Breast epithelium (tissue), 4 donors: Measurements from ENCODE around the gene HRH1. TPM values are rescaled to one million over a fixed set of nuclear protein-coding genes. Genes with fewer than 3 reads are reported as not detected.

Experiments used
- DNase-seq, 2 donors: peaks; one replicate each; pipeline ENCODE4 v3.0.0-alpha.2; 2019; ENCODE audit warnings: low spot score in 2 of 2
- H3K27ac ChIP-seq, 2 donors: fragments of 200-600 bp; sonication (generic) in 1 of 2; one replicate each; pipeline ENCODE4 v1.5.1; 2016 to 2019; ENCODE audit warnings: mild to moderate bottlenecking in 1 of 2
- H3K27me3 ChIP-seq, 2 donors: fragments of 200-600 bp; sonication (generic) in 1 of 2; one replicate each; pipeline versions ENCODE4 v1.5.1 to v1.6.0; 2017 to 2019; ENCODE audit warnings: control low read depth in 1 of 2, mild to moderate bottlenecking in 1 of 2
- H3K36me3 ChIP-seq: fragments of 200-600 bp; one replicate; pipeline ENCODE4 v1.5.1; 2019
- H3K4me1 ChIP-seq, 2 donors: fragments of 200-600 bp; sonication (generic); one replicate each; pipeline ENCODE4 v1.5.1; 2016 to 2019; ENCODE audit warnings: control low read depth in 1 of 2
- H3K4me3 ChIP-seq, 3 donors: fragments of 200-600 bp; sonication (generic); 1 replicate in 2 of 3; 2 replicates in 1 of 3; pipeline ENCODE4 v1.5.1; 2016 to 2019; ENCODE audit warnings: mild to moderate bottlenecking in 3 of 3, moderate library complexity in 2 of 3
- H3K9me3 ChIP-seq, 2 donors: fragments of 200-600 bp; sonication (generic) in 1 of 2; one replicate each; pipeline ENCODE4 v1.5.1; 2016 to 2019; ENCODE audit warnings: control low read depth in 1 of 2
- CTCF ChIP-seq, 3 donors: fragments of 450-650 bp; IDR thresholded peaks; one replicate each; pipeline ENCODE4 v1.5.1; 2016 to 2017; ENCODE audit warnings: antibody characterized with exemption in 3 of 3, mild to moderate bottlenecking in 3 of 3, moderate library complexity in 3 of 3
- POLR2A ChIP-seq: fragments of 450-650 bp; IDR thresholded peaks from one replicate; pipeline ENCODE4 v1.6.1; 2016; ENCODE audit warnings: antibody characterized with exemption, mild to moderate bottlenecking, moderate library complexity
- POLR2AphosphoS5 ChIP-seq, 3 donors: sonication (generic); formaldehyde crosslinking; IDR thresholded peaks; one replicate each; pipeline ENCODE4 v1.6.1; 2017; ENCODE audit warnings: antibody characterized with exemption in 3 of 3
- intact Hi-C: fragments of 100-400 bp; cut with DNase I; formaldehyde crosslinking; loops from one replicate; pipeline ENCODE4 v1.15.1; 2023; ENCODE audit warnings: low total_unique reads
- total RNA-seq, 3 donors: library from RNA; depleted of rRNA; stranded (reverse); fragments of >200 nt; gene quantifications; one replicate each; pipeline ENCODE4 v1.1.0, GENCODE V29; 2016

Gene HRH1
- total RNA-seq, 3 donors from 2014 or later: 3.8 to 4.2 (median 3.9) TPM

DNA sequence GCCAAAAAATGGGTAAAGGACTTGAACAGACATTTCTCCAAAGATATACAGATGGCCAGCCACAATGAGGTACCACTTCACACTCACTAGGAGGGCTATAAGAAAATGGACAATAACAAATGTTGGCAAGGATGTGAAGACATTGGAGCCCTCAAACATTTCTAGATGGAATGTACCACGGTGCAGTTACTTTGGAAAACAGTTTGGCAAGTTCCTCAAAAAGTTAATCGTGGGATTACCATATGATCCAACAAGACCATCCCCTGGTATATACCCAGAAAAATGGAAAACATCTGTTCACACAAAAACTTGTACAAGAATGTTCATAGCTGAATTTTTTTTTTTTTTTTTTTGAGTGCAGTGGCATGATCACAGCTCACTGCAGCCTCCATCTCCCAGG, 15.9 kb upstream of the HRH1 start:
- DNase-seq: no peak
- H3K27me3 ChIP-seq: no peaks in the 10 kb centered on the region
- H3K4me1 ChIP-seq: no peaks in the 10 kb centered on the region
- H3K4me3 ChIP-seq: no peak overlapping the region
- H3K36me3 ChIP-seq: no peaks in the 10 kb centered on the region
- H3K9me3 ChIP-seq: no peaks in the 10 kb centered on the region
- intact Hi-C loops: no loop called here
- no peak overlapping the region for H3K27ac ChIP-seq
- TF ChIP-seq POLR2AphosphoS5 (IDR thresholded peaks at IDR 0.05) (no peak), CTCF (IDR thresholded peaks at IDR 0.05) (no peak), POLR2A (no peak)

GRCh38 chr3:11140030-11140712, 14.1 kb upstream of the HRH1 start:
- no peaks in the 10 kb centered on the region for H3K27me3 ChIP-seq
- H3K4me1 ChIP-seq: no peaks in the 10 kb centered on the region
- DNase-seq: no peak
- no peaks in the 10 kb centered on the region for H3K36me3 ChIP-seq
- H3K9me3 ChIP-seq: no peaks in the 10 kb centered on the region
- intact Hi-C loops: no loop called here
- TF ChIP-seq POLR2A (no peak), POLR2AphosphoS5 (IDR thresholded peaks at IDR 0.05) (no peak), CTCF (IDR thresholded peaks at IDR 0.05) (no peak)
- no peak overlapping the region for H3K27ac ChIP-seq
- no peak overlapping the region for H3K4me3 ChIP-seq

GRCh38 chr3:11140713-11141104, 13.6 kb upstream of the HRH1 start:
- intact Hi-C loops: no loop called here
- Histone ChIP-seq H3K4me3 (no peak overlapping the region), H3K36me3 (no peaks in the 10 kb centered on the region), H3K9me3 (no peaks in the 10 kb centered on the region), H3K27me3 (no peaks in the 10 kb centered on the region), H3K27ac (no peak overlapping the region), H3K4me1 (no peaks in the 10 kb centered on the region)
- DNase-seq: no peak
- TF ChIP-seq POLR2AphosphoS5 (IDR thresholded peaks at IDR 0.05) (no peak), POLR2A (no peak), CTCF (IDR thresholded peaks at IDR 0.05) (no peak)

DNA sequence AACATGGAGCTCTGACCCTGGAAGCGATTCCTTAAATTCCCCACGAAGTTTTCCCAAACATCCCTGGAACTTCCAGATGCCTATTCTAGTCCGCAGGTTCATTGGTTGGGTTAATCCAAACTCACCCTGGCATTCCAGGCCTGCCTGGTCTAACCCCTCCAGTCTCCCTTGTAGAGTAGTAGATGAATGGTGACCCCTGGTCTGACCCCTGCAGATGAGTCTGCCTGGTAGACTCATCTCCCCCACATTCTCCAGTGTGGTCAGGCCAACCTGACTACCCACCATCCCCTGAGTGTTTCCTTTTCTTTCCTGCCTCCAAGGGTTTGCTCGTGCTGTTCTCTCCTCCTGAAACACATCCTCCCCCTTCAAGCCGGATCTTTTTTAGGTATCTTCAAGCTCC, 10.8 kb upstream of the HRH1 start:
- Histone ChIP-seq H3K4me1 (no peaks in the 10 kb centered on the region), H3K27ac (no peak overlapping the region), H3K9me3 (no peaks in the 10 kb centered on the region), H3K27me3 (no peaks in the 10 kb centered on the region), H3K36me3 (no peaks in the 10 kb centered on the region), H3K4me3 (no peak overlapping the region)
- DNase-seq: no peak
- intact Hi-C loops: no loop called here
- TF ChIP-seq CTCF (IDR thresholded peaks at IDR 0.05) (no peak), POLR2A (no peak), POLR2AphosphoS5 (IDR thresholded peaks at IDR 0.05) (no peak)

DNA sequence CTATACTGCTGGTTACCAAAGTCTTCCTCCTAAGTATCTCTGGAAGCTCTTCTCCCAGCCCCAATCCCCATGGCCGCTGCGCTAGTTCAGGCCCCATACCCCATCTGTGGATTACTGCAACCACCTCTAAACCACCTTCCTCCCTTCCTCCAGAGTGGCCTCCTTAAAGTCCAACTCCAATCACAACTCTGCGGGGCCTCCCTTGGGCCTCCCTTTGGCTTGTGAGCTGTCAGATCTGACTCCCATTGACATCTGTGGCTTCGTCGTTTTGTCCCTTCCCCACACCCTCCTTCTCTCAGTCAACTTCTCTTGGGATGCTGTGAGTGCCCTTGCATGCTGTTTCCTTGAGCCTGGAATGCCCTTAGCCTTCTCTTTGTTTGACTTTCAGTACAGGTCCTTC, 9.3 kb upstream of the HRH1 start:
- DNase-seq: no peak
- Histone ChIP-seq H3K9me3 (no peaks in the 10 kb centered on the region), H3K27ac (no peak overlapping the region), H3K4me3 (no peak overlapping the region), H3K4me1 (no peaks in the 10 kb centered on the region), H3K27me3 (no peaks in the 10 kb centered on the region), H3K36me3 (no peaks in the 10 kb centered on the region)
- intact Hi-C loops: no loop called here
- TF ChIP-seq CTCF (IDR thresholded peaks at IDR 0.05) (no peak), POLR2A (no peak)
